Liver (tissue), 9 donors: ENCODE results near the gene ME2. TPM values are rescaled to one million over a fixed set of nuclear protein-coding genes. Genes with fewer than 3 reads are reported as not detected.

Source experiments
- DNase-seq: peaks from one replicate; pipeline ENCODE4 v3.0.0-alpha.2; 2017; ENCODE audit warnings: low spot score
- H3K27ac ChIP-seq, 2 donors: one replicate each; pipeline ENCODE4 v1.7.0; 2013; ENCODE audit warnings: inconsistent platforms in 2 of 2, low read length in 2 of 2, control low read depth in 1 of 2, low read depth in 1 of 2, mild to moderate bottlenecking in 1 of 2
- H3K27me3 ChIP-seq, 4 donors: one replicate each; pipeline versions ENCODE4 v1.6.1 to v1.7.0; 2013; ENCODE audit warnings: low read length in 3 of 4, inconsistent platforms in 1 of 4, mild to moderate bottlenecking in 1 of 4, moderate library complexity in 1 of 4; ENCODE audit not compliant: control insufficient read depth in 4 of 4, insufficient read depth in 4 of 4
- H3K36me3 ChIP-seq, 4 donors: one replicate each; pipeline versions ENCODE4 v1.6.1 to v1.7.0; 2013; ENCODE audit warnings: low read length in 3 of 4, mild to moderate bottlenecking in 3 of 4, low read depth in 1 of 4, moderate library complexity in 1 of 4; ENCODE audit not compliant: control insufficient read depth in 4 of 4, insufficient read depth in 3 of 4
- H3K4me1 ChIP-seq, 4 donors: one replicate each; pipeline versions ENCODE4 v1.6.1 to v1.7.0; 2013; ENCODE audit warnings: low read length in 3 of 4, mild to moderate bottlenecking in 3 of 4, moderate library complexity in 1 of 4; ENCODE audit not compliant: control insufficient read depth in 4 of 4, insufficient read depth in 4 of 4
- H3K4me3 ChIP-seq, 3 donors: one replicate each; pipeline versions ENCODE4 v1.6.1 to v1.7.0; 2013; ENCODE audit warnings: low read length in 3 of 3, control low read depth in 1 of 3, low read depth in 1 of 3, mild to moderate bottlenecking in 1 of 3
- H3K9ac ChIP-seq, 2 donors: one replicate each; pipeline ENCODE4 v1.7.0; 2013; ENCODE audit warnings: low read length in 2 of 2, mild to moderate bottlenecking in 2 of 2, moderate library complexity in 2 of 2, control low read depth in 1 of 2, low read depth in 1 of 2
- H3K9me3 ChIP-seq, 4 donors: one replicate each; pipeline versions ENCODE4 v1.6.1 to v1.7.0; 2013; ENCODE audit warnings: low read length in 3 of 4; ENCODE audit not compliant: control insufficient read depth in 4 of 4
- CTCF ChIP-seq: fragments of 150-350 bp; IDR thresholded peaks from 2 replicates; pipeline ENCODE4 v1.5.1; 2017; ENCODE audit warnings: improper control_type of control experiment, low read depth, low read length; ENCODE audit not compliant: missing input control
- EGR1 ChIP-seq, 2 donors: IDR thresholded peaks; 2 replicates each; pipeline ENCODE4 v1.6.1; 2016 to 2018; ENCODE audit warnings: antibody characterized with exemption in 2 of 2, low read depth in 2 of 2
- FOXA1 ChIP-seq: IDR thresholded peaks from 2 replicates; pipeline ENCODE4 v1.6.1; 2016; ENCODE audit warnings: antibody characterized with exemption
- FOXA2 ChIP-seq: IDR thresholded peaks from 2 replicates; pipeline ENCODE4 v1.6.1; 2016; ENCODE audit warnings: antibody characterized with exemption
- GABPA ChIP-seq, 2 donors: IDR thresholded peaks in 1 of 2; conservative IDR thresholded peaks in 1 of 2; 2 replicates each; pipeline ENCODE4 v1.6.1; 2016; ENCODE audit warnings: antibody characterized with exemption in 2 of 2, mild to moderate bottlenecking in 1 of 2, moderate library complexity in 1 of 2
- HNF4A ChIP-seq, 2 donors: conservative IDR thresholded peaks; 2 replicates each; pipeline ENCODE4 v1.6.1; 2016; ENCODE audit warnings: antibody characterized with exemption in 2 of 2, mild to moderate bottlenecking in 2 of 2
- HNF4G ChIP-seq: IDR thresholded peaks from 2 replicates; pipeline ENCODE4 v1.6.1; 2016; ENCODE audit warnings: antibody characterized with exemption
- JUND ChIP-seq, 2 donors: IDR thresholded peaks; 2 replicates each; pipeline ENCODE4 v1.6.1; 2016; ENCODE audit warnings: antibody characterized with exemption in 2 of 2
- MAX ChIP-seq: IDR thresholded peaks from 2 replicates; pipeline ENCODE4 v1.6.1; 2016; ENCODE audit warnings: antibody characterized with exemption
- NR2F2 ChIP-seq: IDR thresholded peaks from 2 replicates; pipeline ENCODE4 v1.6.1; 2016; ENCODE audit warnings: antibody characterized with exemption
- RXRA ChIP-seq, 2 donors: IDR thresholded peaks; 2 replicates each; pipeline ENCODE4 v1.6.1; 2017 to 2018; ENCODE audit warnings: antibody characterized with exemption in 2 of 2, mild to moderate bottlenecking in 1 of 2
- SP1 ChIP-seq: IDR thresholded peaks from 2 replicates; pipeline ENCODE4 v1.6.1; 2018; ENCODE audit warnings: antibody characterized with exemption, mild to moderate bottlenecking
- TAF1 ChIP-seq: conservative IDR thresholded peaks from 2 replicates; pipeline ENCODE4 v1.6.1; 2016; ENCODE audit warnings: antibody characterized with exemption, mild to moderate bottlenecking
- YY1 ChIP-seq: IDR thresholded peaks from 2 replicates; pipeline ENCODE4 v1.6.1; 2016; ENCODE audit warnings: antibody characterized with exemption, mild to moderate bottlenecking
- WGBS: extraction: QIAGEN DNeasy Blood & Tissue Kit; methylation state at CpG from one replicate; pipeline ENCODE4 v1.1.7; 2013; 5-methylcytosine and 5-hydroxymethylcytosine counted together
- polyA plus RNA-seq, 2 donors: library from polyadenylated mRNA; stranded (reverse) in 1 of 2; unstranded in 1 of 2; fragments of 200-250 nt in 1 of 2; fragments of >200 nt in 1 of 2; fragmentation: Nextera tagmentation in 1 of 2; extraction: Ambion mirVana in 1 of 2; gene quantifications; one replicate each; pipeline versions ENCODE4 v1.2.1 to v1.2.3, GENCODE V29; 2013 to 2015
- total RNA-seq, 2 donors: library from RNA; depleted of rRNA; stranded (reverse); fragments of >200 nt; gene quantifications; one replicate each; pipeline ENCODE4 v1.2.3, GENCODE V29; 2014
- TF ChIP-seq, protein P1 (sequence below): IDR thresholded peaks from 2 replicates; pipeline ENCODE4 v1.6.1; 2016; ENCODE audit warnings: antibody characterized with exemption
- TF ChIP-seq, protein P2 (sequence below): IDR thresholded peaks from 2 replicates; pipeline ENCODE4 v1.6.1; 2016; ENCODE audit warnings: antibody characterized with exemption
- TF ChIP-seq, protein P3 (sequence below): IDR thresholded peaks from 2 replicates; pipeline ENCODE4 v1.6.1; 2016; ENCODE audit warnings: antibody characterized with exemption, mild to moderate bottlenecking
- donor health status: healthy.
- donor health status: healthy.
- donor health status: healthy.
- donor health status: healthy.
- donor health status: healthy.

Gene ME2
- total and polyA plus RNA-seq, 4 donors: 9.0 to 33.8 (median 16.1) TPM

GRCh38 chr18:50844960-50845359 is 34.0 kb upstream of the ME2 start:
- H3K4me1 ChIP-seq: peaks cover 0 to 4% (median 0%) of the 10 kb centered on the region in 4 donors
- 86% methylated on average over 3 of the region's 3 CpGs for WGBS
- H3K27me3 ChIP-seq: no peaks in the 10 kb centered on the region
- DNase-seq: no peak
- no peaks in the 10 kb centered on the region for H3K9me3 ChIP-seq
- H3K9ac ChIP-seq: no peak overlapping the region
- H3K36me3 ChIP-seq: no peaks in the 10 kb centered on the region
- H3K4me3 ChIP-seq: no peak overlapping the region
- TF ChIP-seq JUND (IDR thresholded peaks at IDR 0.05): no peak
- TF ChIP-seq, protein P1, sequence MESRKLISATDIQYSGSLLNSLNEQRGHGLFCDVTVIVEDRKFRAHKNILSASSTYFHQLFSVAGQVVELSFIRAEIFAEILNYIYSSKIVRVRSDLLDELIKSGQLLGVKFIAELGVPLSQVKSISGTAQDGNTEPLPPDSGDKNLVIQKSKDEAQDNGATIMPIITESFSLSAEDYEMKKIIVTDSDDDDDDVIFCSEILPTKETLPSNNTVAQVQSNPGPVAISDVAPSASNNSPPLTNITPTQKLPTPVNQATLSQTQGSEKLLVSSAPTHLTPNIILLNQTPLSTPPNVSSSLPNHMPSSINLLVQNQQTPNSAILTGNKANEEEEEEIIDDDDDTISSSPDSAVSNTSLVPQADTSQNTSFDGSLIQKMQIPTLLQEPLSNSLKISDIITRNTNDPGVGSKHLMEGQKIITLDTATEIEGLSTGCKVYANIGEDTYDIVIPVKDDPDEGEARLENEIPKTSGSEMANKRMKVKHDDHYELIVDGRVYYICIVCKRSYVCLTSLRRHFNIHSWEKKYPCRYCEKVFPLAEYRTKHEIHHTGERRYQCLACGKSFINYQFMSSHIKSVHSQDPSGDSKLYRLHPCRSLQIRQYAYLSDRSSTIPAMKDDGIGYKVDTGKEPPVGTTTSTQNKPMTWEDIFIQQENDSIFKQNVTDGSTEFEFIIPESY: no peak
- TF ChIP-seq, protein P2, sequence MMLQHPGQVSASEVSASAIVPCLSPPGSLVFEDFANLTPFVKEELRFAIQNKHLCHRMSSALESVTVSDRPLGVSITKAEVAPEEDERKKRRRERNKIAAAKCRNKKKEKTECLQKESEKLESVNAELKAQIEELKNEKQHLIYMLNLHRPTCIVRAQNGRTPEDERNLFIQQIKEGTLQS: no peak
- no peak for TF ChIP-seq NR2F2
- TF ChIP-seq GABPA (IDR thresholded peaks at IDR 0.05 in 1 of 2, conservative IDR thresholded peaks at IDR 0.05 in 1 of 2): no peak
- TF ChIP-seq RXRA (IDR thresholded peaks at IDR 0.05): no peak
- no peak for TF ChIP-seq CTCF
- no peak for TF ChIP-seq HNF4A (conservative IDR thresholded peaks at IDR 0.05)
- no peak overlapping the region for H3K27ac ChIP-seq

- Histone ChIP-seq H3K4me1 (peaks cover 0 to 4% (median 0%) of the 10 kb centered on the region in 4 donors), H3K4me3 (no peak overlapping the region), H3K36me3 (no peaks in the 10 kb centered on the region), H3K27me3 (no peaks in the 10 kb centered on the region), H3K9ac (no peak overlapping the region), H3K27ac (no peak overlapping the region), H3K9me3 (no peaks in the 10 kb centered on the region)
- no peak for DNase-seq
- 94% methylated on average over 4 of the region's 4 CpGs for WGBS
- TF ChIP-seq FOXA1 (no peak), TAF1 (no peak), EGR1 (IDR thresholded peaks at IDR 0.05; ENCODE audit: low read depth in 2 of 2) (no peak), FOXA2 (no peak), CTCF (no peak), RXRA (IDR thresholded peaks at IDR 0.05) (no peak), JUND (IDR thresholded peaks at IDR 0.05) (no peak), MAX (no peak), HNF4A (conservative IDR thresholded peaks at IDR 0.05) (no peak), NR2F2 (no peak), GABPA (IDR thresholded peaks at IDR 0.05 in 1 of 2, conservative IDR thresholded peaks at IDR 0.05 in 1 of 2) (no peak), YY1 (no peak), HNF4G (no peak), SP1 (no peak)
- TF ChIP-seq, protein P2: no peak
- TF ChIP-seq, protein P3, sequence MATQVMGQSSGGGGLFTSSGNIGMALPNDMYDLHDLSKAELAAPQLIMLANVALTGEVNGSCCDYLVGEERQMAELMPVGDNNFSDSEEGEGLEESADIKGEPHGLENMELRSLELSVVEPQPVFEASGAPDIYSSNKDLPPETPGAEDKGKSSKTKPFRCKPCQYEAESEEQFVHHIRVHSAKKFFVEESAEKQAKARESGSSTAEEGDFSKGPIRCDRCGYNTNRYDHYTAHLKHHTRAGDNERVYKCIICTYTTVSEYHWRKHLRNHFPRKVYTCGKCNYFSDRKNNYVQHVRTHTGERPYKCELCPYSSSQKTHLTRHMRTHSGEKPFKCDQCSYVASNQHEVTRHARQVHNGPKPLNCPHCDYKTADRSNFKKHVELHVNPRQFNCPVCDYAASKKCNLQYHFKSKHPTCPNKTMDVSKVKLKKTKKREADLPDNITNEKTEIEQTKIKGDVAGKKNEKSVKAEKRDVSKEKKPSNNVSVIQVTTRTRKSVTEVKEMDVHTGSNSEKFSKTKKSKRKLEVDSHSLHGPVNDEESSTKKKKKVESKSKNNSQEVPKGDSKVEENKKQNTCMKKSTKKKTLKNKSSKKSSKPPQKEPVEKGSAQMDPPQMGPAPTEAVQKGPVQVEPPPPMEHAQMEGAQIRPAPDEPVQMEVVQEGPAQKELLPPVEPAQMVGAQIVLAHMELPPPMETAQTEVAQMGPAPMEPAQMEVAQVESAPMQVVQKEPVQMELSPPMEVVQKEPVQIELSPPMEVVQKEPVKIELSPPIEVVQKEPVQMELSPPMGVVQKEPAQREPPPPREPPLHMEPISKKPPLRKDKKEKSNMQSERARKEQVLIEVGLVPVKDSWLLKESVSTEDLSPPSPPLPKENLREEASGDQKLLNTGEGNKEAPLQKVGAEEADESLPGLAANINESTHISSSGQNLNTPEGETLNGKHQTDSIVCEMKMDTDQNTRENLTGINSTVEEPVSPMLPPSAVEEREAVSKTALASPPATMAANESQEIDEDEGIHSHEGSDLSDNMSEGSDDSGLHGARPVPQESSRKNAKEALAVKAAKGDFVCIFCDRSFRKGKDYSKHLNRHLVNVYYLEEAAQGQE: no peak
Measured at GRCh38 chr18:50847192-50847591, 31.7 kb upstream of the ME2 start.
